HAP-1 (cell line): ENCODE measurements around the gene PDGFB.

ENCODE experiments used
- DNase-seq, 2 experiments: peaks; one replicate each; pipeline ENCODE4 v3.0.0-alpha.2; 2016 to 2020; ENCODE audit warnings: low spot score in 2 of 2
- H3K27me3 ChIP-seq: fragments of 250-450 bp; sonication (Bioruptor Pico); 2 replicates; pipeline ENCODE4 v1.5.1; 2020; ENCODE audit warnings: low read depth, mild to moderate bottlenecking, moderate library complexity
- H3K36me3 ChIP-seq: fragments of 250-450 bp; sonication (Bioruptor Pico); replicated peaks from 2 replicates; pipeline ENCODE4 v1.5.1; 2020; ENCODE audit warnings: mild to moderate bottlenecking
- H3K4me1 ChIP-seq: fragments of 250-450 bp; sonication (Bioruptor Pico); 2 replicates; pipeline ENCODE4 v1.5.1; 2020; ENCODE audit warnings: mild to moderate bottlenecking
- H3K4me3 ChIP-seq: fragments of 250-450 bp; sonication (Bioruptor Pico); 2 replicates; pipeline ENCODE4 v1.5.1; 2020; ENCODE audit warnings: mild to moderate bottlenecking, moderate library complexity
- H3K9me3 ChIP-seq: fragments of 250-450 bp; sonication (Bioruptor Pico); 2 replicates; pipeline ENCODE4 v1.5.1; 2020; ENCODE audit warnings: mild to moderate bottlenecking, moderate library complexity
- in situ Hi-C: fragments of 300-500 bp; cut with MboI; formaldehyde crosslinking; loops from 3 replicates; pipeline ENCODE4 v1.14.3; 2020; ENCODE audit warnings: low sequenced_read_pairs, inconsistent platforms, mixed read lengths

Gene PDGFB

GRCh38 chr22:39245130-39246039 lies 603 bp upstream of the PDGFB start:
- no peaks in the 10 kb centered on the region for H3K36me3 ChIP-seq
- peaks cover 35% of the 10 kb centered on the region for H3K27me3 ChIP-seq
- no peaks in the 10 kb centered on the region; the same call in 1 of the 2 replicates for H3K4me1 ChIP-seq
- in situ Hi-C loops: no loop called here
- no peak for DNase-seq
- H3K4me3 ChIP-seq: no peak overlapping the region
- no peaks in the 10 kb centered on the region for H3K9me3 ChIP-seq

DNA sequence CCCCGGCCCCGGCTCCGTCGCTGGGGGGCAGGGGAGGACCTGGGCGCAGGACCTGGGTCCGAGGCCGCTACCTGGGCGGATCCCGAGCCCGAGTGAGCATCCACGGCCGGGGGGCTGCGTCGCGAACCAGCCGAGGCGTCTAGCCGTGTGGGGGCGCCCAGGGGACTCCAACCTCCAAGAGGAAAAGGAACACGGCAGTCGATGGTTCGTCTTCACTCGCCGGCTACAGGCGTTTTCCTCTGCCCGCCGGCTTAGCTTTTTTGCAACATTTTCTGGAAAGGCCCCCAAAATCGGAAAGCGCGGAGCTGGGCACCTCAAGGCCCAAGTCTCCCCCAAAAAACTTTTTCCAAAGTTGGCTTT lies 666 bp downstream of the PDGFB start:
- no peaks in the 10 kb centered on the region for H3K36me3 ChIP-seq
- no peaks in the 10 kb centered on the region for H3K9me3 ChIP-seq
- no peaks in the 10 kb centered on the region; the same call in 1 of the 2 replicates for H3K4me1 ChIP-seq
- peak overlapping the region; percentile 12; the same call in 1 of the 2 replicates for H3K4me3 ChIP-seq
- peaks cover 35% of the 10 kb centered on the region for H3K27me3 ChIP-seq
- in situ Hi-C loops: no loop called here
- DNase-seq: no peak

DNA sequence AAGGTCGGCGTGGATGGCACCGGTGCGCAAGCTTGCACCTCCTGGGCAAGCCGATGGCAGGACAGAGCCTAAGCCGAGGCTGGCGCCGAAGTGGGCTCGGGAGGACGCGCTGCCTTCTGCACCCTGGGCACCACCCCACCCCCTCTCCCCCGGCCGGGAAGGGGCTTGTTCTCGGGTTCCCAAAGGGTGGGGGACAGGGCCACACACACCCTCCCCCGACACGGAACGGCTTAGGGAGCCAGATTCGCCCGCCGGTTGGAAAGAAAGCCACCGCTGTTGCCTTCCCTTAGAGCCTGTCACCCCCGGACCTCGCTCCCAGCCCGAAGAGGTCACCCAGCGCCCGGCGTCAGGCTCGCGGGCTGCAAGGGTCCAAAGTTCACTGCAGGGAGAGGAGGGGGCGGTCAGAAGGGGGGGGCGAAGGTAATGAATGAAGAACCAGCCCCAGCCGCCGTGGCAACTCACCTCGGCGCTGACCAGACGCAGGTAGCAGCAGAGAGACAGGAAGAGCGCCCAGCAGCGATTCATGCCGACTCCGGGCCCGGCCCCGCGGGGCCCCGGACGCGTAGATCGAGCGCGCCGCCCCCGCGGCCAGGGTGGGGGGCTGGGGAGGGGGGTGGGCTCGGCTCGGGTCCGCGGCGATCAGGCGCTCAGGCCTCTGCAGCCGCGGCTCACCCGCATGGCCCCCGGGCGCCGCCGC lies 1.2 kb downstream of the PDGFB start:
- Histone ChIP-seq H3K4me3 (peak overlapping the region; percentile 20), H3K27me3 (peaks cover 35% of the 10 kb centered on the region), H3K4me1 (no peaks in the 10 kb centered on the region; the same call in 1 of the 2 replicates), H3K36me3 (no peaks in the 10 kb centered on the region), H3K9me3 (no peaks in the 10 kb centered on the region)
- DNase-seq: no peak
- in situ Hi-C loops: no loop called here

DNA sequence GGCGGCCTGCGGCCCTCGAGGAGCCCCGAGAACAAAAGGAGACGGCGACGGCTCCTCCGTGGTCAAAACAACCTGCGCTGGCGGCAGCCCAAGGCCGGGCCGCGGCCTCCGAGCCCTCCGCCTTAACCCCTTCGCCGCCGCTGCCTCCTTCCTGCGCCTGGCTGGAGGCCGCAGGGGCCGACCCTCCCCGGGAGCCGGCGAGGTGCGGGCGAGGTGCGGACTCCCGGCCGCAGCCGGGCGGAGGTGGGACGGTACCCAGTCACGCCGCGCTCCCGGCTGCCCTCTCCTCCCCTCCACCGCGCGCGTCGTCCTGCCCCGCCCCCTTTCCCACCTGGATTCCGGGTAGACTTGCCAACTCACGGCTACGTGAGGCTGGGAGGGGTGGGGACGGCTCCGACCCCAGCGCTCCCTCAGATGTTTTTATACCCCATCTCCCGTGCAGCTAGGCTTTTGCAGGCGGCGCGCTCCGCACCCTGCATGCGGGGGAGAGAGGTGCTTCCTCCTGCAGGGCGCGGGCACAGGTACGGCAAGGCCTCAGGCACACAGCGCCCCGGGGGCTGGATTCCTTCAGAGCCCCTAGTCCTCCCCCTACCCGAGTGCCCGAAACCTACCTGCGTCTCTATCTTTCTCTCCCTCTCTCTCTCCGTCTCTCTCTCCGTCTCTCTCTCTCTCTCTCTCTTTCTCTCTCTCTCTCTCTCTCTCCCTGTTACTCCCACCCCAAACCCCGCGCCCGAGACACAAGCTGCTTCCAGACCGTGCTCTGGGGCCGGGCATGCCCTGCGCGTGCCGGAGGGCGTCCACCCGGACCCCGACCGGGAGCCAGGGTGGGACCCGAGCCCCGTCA lies 2.0 kb downstream of the PDGFB start:
- Histone ChIP-seq H3K4me3 (peak overlapping the region; percentile 20), H3K36me3 (no peaks in the 10 kb centered on the region), H3K4me1 (no peaks in the 10 kb centered on the region; the same call in 1 of the 2 replicates), H3K27me3 (peaks cover 35% of the 10 kb centered on the region), H3K9me3 (no peaks in the 10 kb centered on the region)
- in situ Hi-C loops: no loop called here
- DNase-seq: peak in 1 of 2 experiments; percentile 52

- no peak for DNase-seq
- Histone ChIP-seq H3K36me3 (no peaks in the 10 kb centered on the region), H3K9me3 (no peaks in the 10 kb centered on the region), H3K4me3 (no peak overlapping the region), H3K4me1 (no peaks in the 10 kb centered on the region; the same call in 1 of the 2 replicates), H3K27me3 (peaks cover 35% of the 10 kb centered on the region)
- in situ Hi-C loops: no loop called here
These were observed 2.8 kb downstream of the PDGFB start for GRCh38 chr22:39241794-39242594.

DNA sequence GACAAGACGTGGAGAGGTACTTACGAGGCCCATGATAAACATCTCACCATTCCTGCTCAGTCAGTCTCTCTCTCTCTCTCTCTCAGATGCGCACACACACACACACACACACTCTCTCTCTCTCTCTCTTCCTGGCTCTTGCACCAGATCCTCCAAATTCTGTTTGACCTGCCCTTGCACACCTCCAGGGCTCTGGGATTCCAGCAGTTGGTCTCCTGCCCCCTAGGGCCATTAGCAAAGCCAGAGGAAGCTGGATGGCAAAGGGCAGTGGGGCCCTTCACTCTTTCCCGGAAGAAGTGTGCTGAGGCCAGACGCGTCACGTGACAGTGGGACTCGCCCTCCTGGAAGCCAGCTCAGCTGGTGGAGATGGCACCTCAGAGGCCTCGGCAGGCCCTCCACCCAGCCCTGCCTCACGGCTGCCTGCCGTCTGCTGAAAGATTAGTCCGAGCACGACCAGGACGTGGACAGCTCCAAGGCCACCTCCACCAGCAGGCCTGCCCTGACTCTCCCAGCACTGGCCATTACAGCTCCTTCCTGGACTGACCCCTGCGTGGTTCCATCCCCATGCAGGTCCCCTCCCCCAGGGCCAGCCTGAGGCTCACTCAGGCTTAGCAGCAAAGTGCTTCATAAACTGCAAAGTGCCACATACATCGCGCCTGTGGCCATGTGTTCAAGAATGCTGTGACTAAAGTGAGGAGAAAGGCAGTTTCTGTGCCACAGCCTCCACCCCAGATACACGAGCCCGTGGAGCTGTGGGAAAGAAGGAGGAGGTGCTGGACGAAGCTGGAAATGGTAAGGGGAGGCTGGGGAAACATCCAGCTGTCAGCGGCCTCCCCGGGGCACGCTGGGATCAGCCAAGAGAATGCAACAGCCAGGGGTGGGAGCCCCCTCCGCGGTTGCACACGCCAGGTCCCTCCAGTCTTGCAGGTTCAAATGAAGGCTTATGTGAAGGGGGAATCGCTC lies 3.7 kb downstream of the PDGFB start:
- DNase-seq: peak in 1 of 2 experiments; percentile 31
- in situ Hi-C loops: no loop called here
- Histone ChIP-seq H3K27me3 (peaks cover 29% of the 10 kb centered on the region), H3K4me1 (no peaks in the 10 kb centered on the region; the same call in 1 of the 2 replicates), H3K36me3 (no peaks in the 10 kb centered on the region), H3K4me3 (no peak overlapping the region), H3K9me3 (no peaks in the 10 kb centered on the region)

GRCh38 chr22:39239561-39240423 lies 5.0 kb downstream of the PDGFB start:
- no peak for DNase-seq
- Histone ChIP-seq H3K4me3 (no peak overlapping the region), H3K4me1 (no peaks in the 10 kb centered on the region; the same call in 1 of the 2 replicates), H3K27me3 (peaks cover 17% of the 10 kb centered on the region), H3K9me3 (no peaks in the 10 kb centered on the region), H3K36me3 (no peaks in the 10 kb centered on the region)
- in situ Hi-C loops: no loop called here

DNA sequence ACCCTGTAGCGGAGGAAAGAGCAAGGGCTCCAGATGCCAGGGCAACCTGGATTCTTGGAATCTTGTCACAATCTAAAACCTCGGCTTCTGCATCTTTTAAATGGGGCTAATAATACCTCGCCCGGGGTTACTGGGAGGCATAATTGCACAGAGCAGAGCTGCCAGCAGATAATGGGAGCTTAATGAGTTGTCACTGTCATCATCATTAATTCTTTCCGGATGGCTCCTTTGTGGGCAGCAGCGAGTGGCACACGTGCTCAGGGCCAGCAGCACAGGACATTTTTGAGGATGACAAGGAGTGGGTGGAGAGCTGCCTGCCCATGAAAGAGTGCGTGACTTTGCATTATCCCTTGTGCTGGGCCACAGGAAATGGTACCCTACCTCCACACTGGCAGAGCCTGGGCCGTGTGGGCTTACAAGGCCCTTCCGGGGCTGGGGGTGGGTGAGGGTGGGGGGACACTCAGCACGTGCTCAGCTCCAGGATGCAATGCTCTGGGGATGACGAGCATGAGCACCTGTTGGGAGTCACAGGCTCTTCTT lies 5.7 kb downstream of the PDGFB start:
- in situ Hi-C loops: no loop called here
- H3K36me3 ChIP-seq: no peaks in the 10 kb centered on the region
- no peak overlapping the region for H3K4me3 ChIP-seq
- H3K9me3 ChIP-seq: no peaks in the 10 kb centered on the region
- no peak for DNase-seq
- no peaks in the 10 kb centered on the region; the same call in 1 of the 2 replicates for H3K4me1 ChIP-seq
- peaks cover 14% of the 10 kb centered on the region for H3K27me3 ChIP-seq

DNA sequence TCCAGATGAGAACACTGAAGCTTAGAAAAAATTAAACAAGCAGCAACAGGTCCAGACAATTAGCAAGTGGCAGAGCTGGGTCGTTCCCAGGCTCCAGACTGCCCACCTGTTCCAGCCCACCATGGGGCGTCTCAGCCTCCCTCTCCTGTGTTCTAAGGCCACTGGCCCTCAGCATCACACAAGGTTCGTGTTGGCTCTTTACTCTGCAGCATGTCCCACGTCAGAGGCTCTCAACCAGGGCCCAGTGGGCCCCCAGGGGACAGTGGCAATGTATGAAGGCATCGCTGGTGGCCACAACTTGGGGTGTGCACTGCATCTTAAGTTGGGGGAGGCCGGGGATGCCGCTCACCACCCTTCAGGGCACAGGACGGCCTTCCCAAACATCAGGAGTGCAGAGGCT lies 6.2 kb downstream of the PDGFB start:
- no peaks in the 10 kb centered on the region for H3K36me3 ChIP-seq
- DNase-seq: no peak
- no peaks in the 10 kb centered on the region for H3K9me3 ChIP-seq
- no peaks in the 10 kb centered on the region; the same call in 1 of the 2 replicates for H3K4me1 ChIP-seq
- in situ Hi-C loops: no loop called here
- no peak overlapping the region for H3K4me3 ChIP-seq
- H3K27me3 ChIP-seq: peaks cover 11% of the 10 kb centered on the region

DNA sequence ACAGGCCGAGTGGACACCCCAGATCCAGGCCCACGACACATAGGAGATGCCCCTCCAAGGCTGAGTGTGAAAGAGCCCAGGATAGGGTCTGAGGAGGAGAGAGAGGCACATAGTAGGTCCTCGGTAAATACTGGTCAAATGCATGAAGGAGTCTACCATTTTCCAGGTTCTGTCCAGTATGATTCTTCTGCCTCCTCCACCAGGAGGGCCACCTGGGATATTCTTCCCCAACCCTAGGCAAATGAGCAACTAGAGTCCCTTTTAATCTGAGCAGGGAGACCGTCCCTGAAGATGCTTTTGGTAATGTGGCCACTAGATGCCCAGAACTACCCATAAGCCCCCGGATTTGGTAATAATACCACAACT lies 6.7 kb downstream of the PDGFB start:
- Histone ChIP-seq H3K4me3 (no peak overlapping the region), H3K4me1 (no peaks in the 10 kb centered on the region; the same call in 1 of the 2 replicates), H3K36me3 (no peaks in the 10 kb centered on the region), H3K27me3 (peaks cover 6% of the 10 kb centered on the region), H3K9me3 (no peaks in the 10 kb centered on the region)
- DNase-seq: no peak
- in situ Hi-C loops: no loop called here
